IMR-90 (cell line): ENCODE measurements around the gene TP53AIP1.

Experiments
- FOS ChIP-seq: fragments of 150-350 bp; IDR thresholded peaks from 2 replicates; pipeline ENCODE4 v1.6.1; 2016; ENCODE audit warnings: low read depth, low read length
- MAFK ChIP-seq: IDR thresholded peaks from 2 replicates; pipeline ENCODE4 v1.6.1; 2012; ENCODE audit warnings: low read depth, low read length, improper control_type of control experiment
- MAZ ChIP-seq: IDR thresholded peaks from 2 replicates; pipeline ENCODE4 v1.6.1; 2012; ENCODE audit warnings: low read depth, mild to moderate bottlenecking, low read length, improper control_type of control experiment, moderate library complexity, borderline replicate concordance
- POLR2A ChIP-seq: IDR thresholded peaks from 2 replicates; pipeline ENCODE4 v1.6.1; 2012; ENCODE audit warnings: mild to moderate bottlenecking, low read depth, low read length
- RAD21 ChIP-seq: IDR thresholded peaks from 2 replicates; pipeline ENCODE4 v1.6.1; 2012; ENCODE audit warnings: low read length, improper control_type of control experiment
- RCOR1 ChIP-seq: IDR thresholded peaks from 2 replicates; pipeline ENCODE4 v1.6.1; 2012; ENCODE audit warnings: mild to moderate bottlenecking, low read length, improper control_type of control experiment; ENCODE audit not compliant: insufficient replicate concordance
- RFX5 ChIP-seq: IDR thresholded peaks from 2 replicates; pipeline ENCODE4 v1.8.0; 2012; ENCODE audit warnings: low read depth, mild to moderate bottlenecking, low read length, moderate library complexity
- SMC3 ChIP-seq: fragments of 150-350 bp; IDR thresholded peaks from 2 replicates; pipeline ENCODE4 v1.6.1; 2016; ENCODE audit warnings: low read depth, mild to moderate bottlenecking, antibody characterized with exemption, low read length, moderate library complexity
- TF ChIP-seq, protein P1 (sequence below): conservative IDR thresholded peaks from 2 replicates; pipeline ENCODE4 v1.5.1; 2012; ENCODE audit warnings: mild to moderate bottlenecking, low read depth, low read length, improper control_type of control experiment
- TF ChIP-seq, protein P2 (sequence below): fragments of 150-350 bp; IDR thresholded peaks from 2 replicates; pipeline ENCODE4 v1.6.1; 2016; ENCODE audit warnings: low read depth, mild to moderate bottlenecking, low read length, moderate library complexity, borderline replicate concordance

DNA sequence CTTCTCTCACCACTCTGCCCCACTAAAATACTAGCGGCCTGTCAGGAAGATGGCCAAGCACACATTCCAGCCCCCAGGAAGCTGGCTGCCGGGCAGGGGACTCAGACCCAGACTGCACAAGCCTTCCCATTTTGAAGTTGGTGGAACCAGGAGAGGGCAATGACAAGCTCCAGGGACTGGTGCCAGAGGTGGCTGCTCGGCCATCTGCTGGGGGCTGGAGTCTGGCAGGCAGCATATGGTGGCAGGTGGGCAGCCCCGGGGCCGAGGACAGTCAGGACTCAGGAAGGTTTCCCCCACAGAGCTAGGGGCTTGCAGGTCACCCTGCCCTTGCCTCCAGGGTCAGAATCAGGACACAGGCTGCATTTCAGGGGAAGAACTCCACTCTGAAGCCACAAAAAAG, 28.9 kb downstream of the TP53AIP1 start:
- TF ChIP-seq SMC3 = no peak
- no peak for TF ChIP-seq RFX5
- TF ChIP-seq, protein P1, sequence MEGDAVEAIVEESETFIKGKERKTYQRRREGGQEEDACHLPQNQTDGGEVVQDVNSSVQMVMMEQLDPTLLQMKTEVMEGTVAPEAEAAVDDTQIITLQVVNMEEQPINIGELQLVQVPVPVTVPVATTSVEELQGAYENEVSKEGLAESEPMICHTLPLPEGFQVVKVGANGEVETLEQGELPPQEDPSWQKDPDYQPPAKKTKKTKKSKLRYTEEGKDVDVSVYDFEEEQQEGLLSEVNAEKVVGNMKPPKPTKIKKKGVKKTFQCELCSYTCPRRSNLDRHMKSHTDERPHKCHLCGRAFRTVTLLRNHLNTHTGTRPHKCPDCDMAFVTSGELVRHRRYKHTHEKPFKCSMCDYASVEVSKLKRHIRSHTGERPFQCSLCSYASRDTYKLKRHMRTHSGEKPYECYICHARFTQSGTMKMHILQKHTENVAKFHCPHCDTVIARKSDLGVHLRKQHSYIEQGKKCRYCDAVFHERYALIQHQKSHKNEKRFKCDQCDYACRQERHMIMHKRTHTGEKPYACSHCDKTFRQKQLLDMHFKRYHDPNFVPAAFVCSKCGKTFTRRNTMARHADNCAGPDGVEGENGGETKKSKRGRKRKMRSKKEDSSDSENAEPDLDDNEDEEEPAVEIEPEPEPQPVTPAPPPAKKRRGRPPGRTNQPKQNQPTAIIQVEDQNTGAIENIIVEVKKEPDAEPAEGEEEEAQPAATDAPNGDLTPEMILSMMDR = no peak
- TF ChIP-seq MAZ = no peak
- no peak for TF ChIP-seq MAFK
- no peak for TF ChIP-seq FOS
- TF ChIP-seq, protein P2, sequence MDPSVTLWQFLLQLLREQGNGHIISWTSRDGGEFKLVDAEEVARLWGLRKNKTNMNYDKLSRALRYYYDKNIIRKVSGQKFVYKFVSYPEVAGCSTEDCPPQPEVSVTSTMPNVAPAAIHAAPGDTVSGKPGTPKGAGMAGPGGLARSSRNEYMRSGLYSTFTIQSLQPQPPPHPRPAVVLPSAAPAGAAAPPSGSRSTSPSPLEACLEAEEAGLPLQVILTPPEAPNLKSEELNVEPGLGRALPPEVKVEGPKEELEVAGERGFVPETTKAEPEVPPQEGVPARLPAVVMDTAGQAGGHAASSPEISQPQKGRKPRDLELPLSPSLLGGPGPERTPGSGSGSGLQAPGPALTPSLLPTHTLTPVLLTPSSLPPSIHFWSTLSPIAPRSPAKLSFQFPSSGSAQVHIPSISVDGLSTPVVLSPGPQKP = no peak
- no peak for TF ChIP-seq RAD21
- no peak for TF ChIP-seq POLR2A
- no peak for TF ChIP-seq RCOR1
